Myometrial cell (primary cell): ENCODE results near the gene DNAAF9. TPM values are rescaled to one million over a fixed set of nuclear protein-coding genes. Genes with fewer than 3 reads are reported as not detected.

Source experiments
- total RNA-seq: library from RNA; depleted of rRNA; stranded (reverse); fragments of >200 nt; gene quantifications from 2 replicates; pipeline ENCODE4 v1.2.3, GENCODE V29; 2015

Gene DNAAF9
- 9.8 and 12.2 TPM in 2 replicates for total RNA-seq

GRCh38 chr20:3407040-3407770, at the start of gene DNAAF9:
Gene DNAAF9 (minus strand): TSS chr20:3407669. CDS start chr20:3407557, 112 bp downstream.

Other genes with a start within 250 kb of the DNAAF9 start
- gene FASTKD5, start 247.8 kb downstream of the DNAAF9 start, total RNA-seq: 8.9 and 12.2 TPM in 2 replicates
- gene UBOX5, start 247.8 kb downstream of the DNAAF9 start, total RNA-seq: 4.0 and 4.1 TPM in 2 replicates
- gene LZTS3, start 234.1 kb downstream of the DNAAF9 start, total RNA-seq: 4.0 and 8.3 TPM in 2 replicates
- 58.3 and 64.3 TPM in 2 replicates for gene DDRGK1, start 203.0 kb downstream of the DNAAF9 start, total RNA-seq
- gene ITPA, start 198.2 kb downstream of the DNAAF9 start, total RNA-seq: 81.3 and 85.6 TPM in 2 replicates
- gene SLC4A11, start 168.5 kb downstream of the DNAAF9 start, total RNA-seq: 0.58 and 1.2 TPM in 2 replicates
- 17.6 and 22.5 TPM in 2 replicates for gene ATRN, start 63.3 kb upstream of the DNAAF9 start, total RNA-seq